WTC11 (cell line): ENCODE results near the gene SPDYE16.
"Not testable (repeated sequence)": the region's sequence is repeated elsewhere in the genome, so short reads cannot be mapped to it uniquely, and the experiment has no call there.

Experiments
- CBFB ChIP-seq: sonication (generic); formaldehyde crosslinking; IDR thresholded peaks from 2 replicates; pipeline ENCODE4 v1.8.1; 2022; ENCODE audit warnings: mild to moderate bottlenecking, low read depth, missing genetic modification reagents
- CREM ChIP-seq: sonication (generic); formaldehyde crosslinking; IDR thresholded peaks from 2 replicates; pipeline ENCODE4 v1.8.1; 2022; ENCODE audit warnings: mild to moderate bottlenecking, missing genetic modification reagents, moderate library complexity
- CTCF ChIP-seq: fragments of 200-600 bp; IDR thresholded peaks from 2 replicates; pipeline ENCODE4 v1.8.0; 2022; ENCODE audit warnings: antibody characterized with exemption
- FOXJ3 ChIP-seq: sonication (generic); formaldehyde crosslinking; IDR thresholded peaks from 2 replicates; pipeline ENCODE4 v1.9.0; 2021; ENCODE audit warnings: missing genetic modification reagents, mild to moderate bottlenecking, borderline replicate concordance
- SOX15 ChIP-seq: fragments of 250-450 bp; sonication (Bioruptor Pico); IDR thresholded peaks from 2 replicates; pipeline ENCODE4 v1.9.0; 2021; ENCODE audit warnings: mild to moderate bottlenecking
- TF ChIP-seq, protein P1 (sequence below): sonication (generic); formaldehyde crosslinking; IDR thresholded peaks from 2 replicates; pipeline ENCODE4 v1.8.1; 2023; ENCODE audit warnings: mild to moderate bottlenecking, missing genetic modification reagents, moderate library complexity
- TF ChIP-seq, protein P2 (sequence below): sonication (generic); formaldehyde crosslinking; IDR thresholded peaks from 2 replicates; pipeline ENCODE4 v1.8.0; 2022; ENCODE audit warnings: missing genetic modification reagents

GRCh38 chr7:76482660-76483059 lies 60.4 kb downstream of the SPDYE16 start:
- not testable (repeated sequence) for TF ChIP-seq CREM (CRISPR knock-in tag); FOXJ3 (CRISPR knock-in tag); CTCF; SOX15 (CRISPR knock-in tag); CBFB (CRISPR knock-in tag)
- TF ChIP-seq, protein P1, sequence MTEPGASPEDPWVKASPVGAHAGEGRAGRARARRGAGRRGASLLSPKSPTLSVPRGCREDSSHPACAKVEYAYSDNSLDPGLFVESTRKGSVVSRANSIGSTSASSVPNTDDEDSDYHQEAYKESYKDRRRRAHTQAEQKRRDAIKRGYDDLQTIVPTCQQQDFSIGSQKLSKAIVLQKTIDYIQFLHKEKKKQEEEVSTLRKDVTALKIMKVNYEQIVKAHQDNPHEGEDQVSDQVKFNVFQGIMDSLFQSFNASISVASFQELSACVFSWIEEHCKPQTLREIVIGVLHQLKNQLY (CRISPR knock-in tag), result not testable (repeated sequence)
- TF ChIP-seq, protein P2, sequence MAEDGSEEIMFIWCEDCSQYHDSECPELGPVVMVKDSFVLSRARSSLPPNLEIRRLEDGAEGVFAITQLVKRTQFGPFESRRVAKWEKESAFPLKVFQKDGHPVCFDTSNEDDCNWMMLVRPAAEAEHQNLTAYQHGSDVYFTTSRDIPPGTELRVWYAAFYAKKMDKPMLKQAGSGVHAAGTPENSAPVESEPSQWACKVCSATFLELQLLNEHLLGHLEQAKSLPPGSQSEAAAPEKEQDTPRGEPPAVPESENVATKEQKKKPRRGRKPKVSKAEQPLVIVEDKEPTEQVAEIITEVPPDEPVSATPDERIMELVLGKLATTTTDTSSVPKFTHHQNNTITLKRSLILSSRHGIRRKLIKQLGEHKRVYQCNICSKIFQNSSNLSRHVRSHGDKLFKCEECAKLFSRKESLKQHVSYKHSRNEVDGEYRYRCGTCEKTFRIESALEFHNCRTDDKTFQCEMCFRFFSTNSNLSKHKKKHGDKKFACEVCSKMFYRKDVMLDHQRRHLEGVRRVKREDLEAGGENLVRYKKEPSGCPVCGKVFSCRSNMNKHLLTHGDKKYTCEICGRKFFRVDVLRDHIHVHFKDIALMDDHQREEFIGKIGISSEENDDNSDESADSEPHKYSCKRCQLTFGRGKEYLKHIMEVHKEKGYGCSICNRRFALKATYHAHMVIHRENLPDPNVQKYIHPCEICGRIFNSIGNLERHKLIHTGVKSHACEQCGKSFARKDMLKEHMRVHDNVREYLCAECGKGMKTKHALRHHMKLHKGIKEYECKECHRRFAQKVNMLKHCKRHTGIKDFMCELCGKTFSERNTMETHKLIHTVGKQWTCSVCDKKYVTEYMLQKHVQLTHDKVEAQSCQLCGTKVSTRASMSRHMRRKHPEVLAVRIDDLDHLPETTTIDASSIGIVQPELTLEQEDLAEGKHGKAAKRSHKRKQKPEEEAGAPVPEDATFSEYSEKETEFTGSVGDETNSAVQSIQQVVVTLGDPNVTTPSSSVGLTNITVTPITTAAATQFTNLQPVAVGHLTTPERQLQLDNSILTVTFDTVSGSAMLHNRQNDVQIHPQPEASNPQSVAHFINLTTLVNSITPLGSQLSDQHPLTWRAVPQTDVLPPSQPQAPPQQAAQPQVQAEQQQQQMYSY, result not testable (repeated sequence)
